ENCODE measurements around the gene SEMA3F.

Gene SEMA3F

GRCh38 chr3:50154840-50155490 is at the start of gene SEMA3F:
SEMA3F (plus strand) TSS chr3:50155324; CDS start chr3:50159623, 4,299 bp downstream.
- no peak for DNase-seq (ENCODE audit: low read depth)

GRCh38 chr3:50111757-50112156 is 43.4 kb upstream of the SEMA3F start:
- DNase-seq (ENCODE audit: low read depth) = no peak

- DNase-seq (ENCODE audit: low read depth) = no peak
Observed at GRCh38 chr3:50112462-50112861, 42.7 kb upstream of the SEMA3F start.

- no peak for DNase-seq (ENCODE audit: low read depth)
Observed at GRCh38 chr3:50117120-50117519, 38.0 kb upstream of the SEMA3F start.

- no peak for DNase-seq (ENCODE audit: low read depth)
Observed at GRCh38 chr3:50118237-50118636, 36.9 kb upstream of the SEMA3F start.

GRCh38 chr3:50119786-50120185 is 35.3 kb upstream of the SEMA3F start:
- no peak for DNase-seq (ENCODE audit: low read depth)

GRCh38 chr3:50120364-50121071 is 34.6 kb upstream of the SEMA3F start:
- no peak for DNase-seq (ENCODE audit: low read depth)

GRCh38 chr3:50121072-50122032 is 33.8 kb upstream of the SEMA3F start:
- peak; percentile 59 for DNase-seq (ENCODE audit: low read depth)

- no peak for DNase-seq (ENCODE audit: low read depth)
Observed at GRCh38 chr3:50122071-50122470, 33.1 kb upstream of the SEMA3F start.

GRCh38 chr3:50122661-50123391 is 32.3 kb upstream of the SEMA3F start:
- no peak for DNase-seq (ENCODE audit: low read depth)

- DNase-seq (ENCODE audit: low read depth) = no peak
Observed at GRCh38 chr3:50123394-50124051, 31.6 kb upstream of the SEMA3F start.

GRCh38 chr3:50124052-50124799 is 30.9 kb upstream of the SEMA3F start:
- no peak for DNase-seq (ENCODE audit: low read depth)

GRCh38 chr3:50124800-50125178 is 30.3 kb upstream of the SEMA3F start:
- no peak for DNase-seq (ENCODE audit: low read depth)

- no peak for DNase-seq (ENCODE audit: low read depth)
Observed at GRCh38 chr3:50125541-50126286, 29.4 kb upstream of the SEMA3F start.

- no peak for DNase-seq (ENCODE audit: low read depth)
Observed at GRCh38 chr3:50126287-50127211, 28.6 kb upstream of the SEMA3F start.

GRCh38 chr3:50127251-50127691 is 27.9 kb upstream of the SEMA3F start:
- no peak for DNase-seq (ENCODE audit: low read depth)

GRCh38 chr3:50128001-50128400 is 27.1 kb upstream of the SEMA3F start:
- DNase-seq (ENCODE audit: low read depth) = no peak

GRCh38 chr3:50130436-50130835 is 24.7 kb upstream of the SEMA3F start:
- DNase-seq (ENCODE audit: low read depth) = no peak

All from CMK (cell line).